Fibroblast of the conjunctiva (primary cell): ENCODE results near the gene ZNF835.

Source experiments
- DNase-seq: peaks from one replicate; pipeline ENCODE4 v3.0.0-alpha.2; 2010; ENCODE audit warnings: low read depth

ZNF835 gene

GRCh38 chr19:56663931-56664500 is 7.5 kb downstream of the ZNF835 start:
- no peak for DNase-seq

- no peak for DNase-seq
Measured at GRCh38 chr19:56661248-56661647, 10.3 kb downstream of the ZNF835 start.

GRCh38 chr19:56660381-56661107 is 11.0 kb downstream of the ZNF835 start:
- no peak for DNase-seq

- no peak for DNase-seq
Measured at GRCh38 chr19:56654151-56654550, 17.4 kb downstream of the ZNF835 start.

- DNase-seq, result no peak
Measured at GRCh38 chr19:56643460-56643955, 28.0 kb downstream of the ZNF835 start.

GRCh38 chr19:56642711-56643459 is 28.7 kb downstream of the ZNF835 start, which contains the start of gene SMIM17:
SMIM17 (plus strand) TSS chr19:56643159; CDS start chr19:56645668, 2,509 bp downstream.
- DNase-seq, result no peak

- no peak for DNase-seq
Measured at GRCh38 chr19:56639217-56639616, 32.3 kb downstream of the ZNF835 start.

- peak; percentile 34 for DNase-seq
Measured at GRCh38 chr19:56637976-56638555, 33.5 kb downstream of the ZNF835 start.

GRCh38 chr19:56633021-56633420 is 38.5 kb downstream of the ZNF835 start:
- no peak for DNase-seq

GRCh38 chr19:56625708-56626107 is 45.8 kb downstream of the ZNF835 start:
- no peak for DNase-seq

GRCh38 chr19:56623006-56623405 is 48.6 kb downstream of the ZNF835 start:
- no peak for DNase-seq

GRCh38 chr19:56622374-56622773 is 49.2 kb downstream of the ZNF835 start:
- DNase-seq, result no peak

- DNase-seq, result no peak
Measured at GRCh38 chr19:56619121-56619520, 52.4 kb downstream of the ZNF835 start.

- DNase-seq, result no peak
Measured at GRCh38 chr19:56617531-56617930, 54.0 kb downstream of the ZNF835 start.

GRCh38 chr19:56613639-56614038 is 57.9 kb downstream of the ZNF835 start:
- DNase-seq, result no peak

GRCh38 chr19:56612737-56613136 is 58.8 kb downstream of the ZNF835 start:
- DNase-seq, result no peak
